ENCODE results near the gene BPIFB1. TPM values are rescaled to one million over a fixed set of nuclear protein-coding genes. Genes with fewer than 3 reads are reported as not detected.

BPIFB1 gene
- total and polyA plus RNA-seq, 2 of the 13 experiments (the other 11 are each of a cell fraction or from before 2014, with no cell fraction given) = 0.82 to 4.4 TPM

GRCh38 chr20:33278700-33279099 lies 4.3 kb upstream of the BPIFB1 start:
- intact Hi-C loops (cut with micrococcal nuclease; ENCODE audit: unreplicated experiment) = no loop called here
- ATAC-seq = no peak
- WGBS (ENCODE audit: low lambda C conversion rate) = 12% methylated on average over 3 of the region's 3 CpGs
- TF ChIP-seq CEBPG (CRISPR knock-in tag; IDR thresholded peaks at IDR 0.05) (peak; percentile 49), FOXA3 (CRISPR knock-in tag; IDR thresholded peaks at IDR 0.05) (peak; percentile 8; the same call in 1 of the 2 replicates), ZNF766 (CRISPR knock-in tag; IDR thresholded peaks at IDR 0.05; ENCODE audit: borderline replicate concordance) (no peak), BCL6 (CRISPR knock-in tag; IDR thresholded peaks at IDR 0.05) (peak; percentile 57; the same call in 1 of the 2 replicates), ELF3 (CRISPR knock-in tag; IDR thresholded peaks at IDR 0.05) (no peak), RXRA (CRISPR knock-in tag; IDR thresholded peaks at IDR 0.05) (peak; percentile 60; the same call in 1 of the 2 replicates), ZNF75D (CRISPR knock-in tag; IDR thresholded peaks at IDR 0.05; ENCODE audit: borderline replicate concordance) (no peak), ZNF850 (CRISPR knock-in tag; conservative IDR thresholded peaks at IDR 0.05) (0 out of 2 replicates have a peak, but pooled peaks have one; percentile 20), HMG20A (CRISPR knock-in tag; IDR thresholded peaks at IDR 0.05; ENCODE audit: borderline replicate concordance) (peak; percentile 30; the same call in 1 of the 2 replicates), ZNF674 (CRISPR knock-in tag; IDR thresholded peaks at IDR 0.05; ENCODE audit: low read depth) (0 out of 2 replicates have a peak, but pooled peaks have one; percentile 13), PATZ1 (CRISPR knock-in tag; IDR thresholded peaks at IDR 0.05) (peak; percentile 70), NR2F6 (IDR thresholded peaks at IDR 0.05) (peak; percentile 82), NR2F6 (CRISPR knock-in tag; IDR thresholded peaks at IDR 0.05) (peak; percentile 79), NR2C2 (CRISPR knock-in tag; IDR thresholded peaks at IDR 0.05; ENCODE audit: borderline replicate concordance) (peak; percentile 47; the same call in 1 of the 2 replicates), ZNF256 (CRISPR knock-in tag; conservative IDR thresholded peaks at IDR 0.05) (no peak), IRF9 (CRISPR knock-in tag; IDR thresholded peaks at IDR 0.05; ENCODE audit: borderline replicate concordance) (no peak), TEAD3 (CRISPR knock-in tag; optimal IDR thresholded peaks at IDR 0.05; ENCODE audit: borderline replicate concordance) (peak; percentile 48), NFKB2 (CRISPR knock-in tag; IDR thresholded peaks at IDR 0.05; ENCODE audit: borderline replicate concordance) (no peak), NR2F2 (IDR thresholded peaks at IDR 0.05; ENCODE audit: borderline replicate concordance, low read depth) (peak; percentile 88), ARID5B (CRISPR knock-in tag; IDR thresholded peaks at IDR 0.05) (peak; percentile 31; the same call in 1 of the 2 replicates), MIER3 (CRISPR knock-in tag; IDR thresholded peaks at IDR 0.05; ENCODE audit: borderline replicate concordance) (0 out of 2 replicates have a peak, but pooled peaks have one; percentile 39)

More at GRCh38 chr20:33278700-33279099, 4.3 kb upstream of the BPIFB1 start:
- no peaks in the 10 kb centered on the region for H3K36me3 ChIP-seq (replicated peaks in 1 of 2; ENCODE audit: control insufficient read depth in 1 of 2, insufficient read depth in 2 of 2, low read length in 2 of 2)
- DNase-seq (ENCODE audit: low spot score) = no peak
- ChIA-PET POLR2A (no interaction called here), CTCF (ENCODE audit: low intra/inter-chr PET ratio, low total read pairs) (no interaction called here)
- no peak overlapping the region for H3K27ac ChIP-seq (ENCODE audit: extremely low read length, insufficient read depth, low read length)
- BruUV-seq (replicated peaks) = no TSS peak
- no peak overlapping the region for H3K4me3 ChIP-seq (replicated peaks in 1 of 3; ENCODE audit: insufficient read depth in 1 of 3, low read depth in 2 of 3, low read length in 3 of 3)
- no peak overlapping the region for H3K4me2 ChIP-seq (ENCODE audit: low read depth, low read length)
- peaks cover 89% of the 10 kb centered on the region for H3K4me1 ChIP-seq (ENCODE audit: insufficient read depth, low read length)
- H2AFZ ChIP-seq (ENCODE audit: low read length) = no peak overlapping the region
- FAIRE-seq = no peak
- H4K20me1 ChIP-seq (ENCODE audit: insufficient read depth, low read length) = no peaks in the 10 kb centered on the region
- no peaks in the 10 kb centered on the region for H3K9me3 ChIP-seq (ENCODE audit: low read length)
- no peak overlapping the region for H3K9ac ChIP-seq (ENCODE audit: insufficient read depth, low read depth, low read length)
- peaks cover 3 to 6% of the 10 kb centered on the region in 2 experiments; a peak in 2 of 5 replicates for H3K27me3 ChIP-seq (ENCODE audit: control insufficient read depth in 1 of 2, insufficient read depth in 2 of 2, low read length in 2 of 2)
- in situ Hi-C loops (cut with HindIII; ENCODE audit: extremely low pct_ligation_motif_present, low pct_unique_long_range_greater_than_20kb) = no loop called here
- no peaks in the 10 kb centered on the region for H3K79me2 ChIP-seq (ENCODE audit: insufficient read depth, low read length)

Data from HepG2 (cell line).